RWPE1 (cell line): Measurements from ENCODE around the gene RTEL1.

Experiments
- CTCF ChIA-PET: fragments of 350-600 bp; sonication (Branson Sonifier 250); formaldehyde crosslinking; extraction: SDS; loops from one replicate; lab custom pipeline; 2021; lab: Yijun Ruan, JAX
- POLR2A ChIA-PET: fragments of 400-600 bp; formaldehyde crosslinking; extraction: SDS; loops from one replicate; lab custom pipeline; 2020; ENCODE audit warnings: antibody characterized with exemption; ENCODE audit not compliant: low non-redundant PET; lab: Yijun Ruan, JAX
- DNase-seq: peaks from one replicate; pipeline ENCODE4 v3.0.0; 2012; ENCODE audit warnings: low spot score
- H3K27ac ChIP-seq: fragments of 450-650 bp; 2 replicates; pipeline ENCODE4 v1.5.1; 2017
- CTCF ChIP-seq: fragments of 450-650 bp; conservative IDR thresholded peaks from 2 replicates; pipeline ENCODE4 v1.5.1; 2017; ENCODE audit warnings: low read depth, mild to moderate bottlenecking

RTEL1 gene

GRCh38 chr20:63701329-63702035, 43.4 kb downstream of the RTEL1 start:
- H3K27ac ChIP-seq = peak overlapping the region; percentile 97
- DNase-seq = no peak
- ChIA-PET CTCF (no interaction called here), POLR2A (no interaction called here)
- TF ChIP-seq CTCF = no peak

- no peak for DNase-seq
- ChIA-PET POLR2A (interaction anchor here (1.0 kb wide), 1 partner anchor 39 kb away, joined by 3 read pairs; no protein-coding TSS in a partner anchor), CTCF (interaction anchor here (2.0 kb wide), 1 partner anchor 271 kb away, joined by 10 read pairs; no protein-coding TSS in a partner anchor)
- peak overlapping the region; percentile 97 for H3K27ac ChIP-seq
- no peak for TF ChIP-seq CTCF
These were observed 44.0 kb downstream of the RTEL1 start for GRCh38 chr20:63702036-63702665.

- no peak for DNase-seq
- CTCF ChIA-PET = interaction anchor here (2.0 kb wide), 1 partner anchor 271 kb away, joined by 10 read pairs; no protein-coding TSS in a partner anchor
- TF ChIP-seq CTCF = no peak
- POLR2A ChIA-PET = interaction anchor here (0.6 to 1.0 kb wide), 3 partner anchors 38 to 162 kb away, joined by 3 read pairs; partner anchors contain the start of gene TPD52L2
- peak overlapping the region; percentile 97 for H3K27ac ChIP-seq
These were observed 44.8 kb downstream of the RTEL1 start for GRCh38 chr20:63702751-63703470.

GRCh38 chr20:63703471-63703975, 45.4 kb downstream of the RTEL1 start:
- CTCF ChIA-PET = interaction anchor here (2.0 kb wide), 1 partner anchor 270 kb away, joined by 10 read pairs; no protein-coding TSS in a partner anchor
- POLR2A ChIA-PET = interaction anchor here (0.6 to 1.0 kb wide), 3 partner anchors 38 to 162 kb away, joined by 3 read pairs; partner anchors contain the start of gene TPD52L2
- no peak for DNase-seq
- peak overlapping the region; percentile 97 for H3K27ac ChIP-seq
- TF ChIP-seq CTCF = no peak

GRCh38 chr20:63703976-63704748, 46.0 kb downstream of the RTEL1 start:
- TF ChIP-seq CTCF = no peak
- POLR2A ChIA-PET = no interaction called here
- DNase-seq = no peak
- CTCF ChIA-PET = interaction anchor here (2.0 kb wide), 1 partner anchor 269 kb away, joined by 10 read pairs; no protein-coding TSS in a partner anchor
- peak overlapping the region; percentile 97 for H3K27ac ChIP-seq
